SH-SY5Y (cell line): Measurements from ENCODE around the gene DNAJC8.

Experiments
- GATA2 ChIP-seq: IDR thresholded peaks from 2 replicates; pipeline ENCODE4 v1.6.1; 2011; ENCODE audit warnings: mild to moderate bottlenecking, low read depth, low read length
- GATA3 ChIP-seq: IDR thresholded peaks from 2 replicates; pipeline ENCODE4 v1.6.1; 2011; ENCODE audit warnings: low read depth, mild to moderate bottlenecking, low read length, moderate library complexity

DNA sequence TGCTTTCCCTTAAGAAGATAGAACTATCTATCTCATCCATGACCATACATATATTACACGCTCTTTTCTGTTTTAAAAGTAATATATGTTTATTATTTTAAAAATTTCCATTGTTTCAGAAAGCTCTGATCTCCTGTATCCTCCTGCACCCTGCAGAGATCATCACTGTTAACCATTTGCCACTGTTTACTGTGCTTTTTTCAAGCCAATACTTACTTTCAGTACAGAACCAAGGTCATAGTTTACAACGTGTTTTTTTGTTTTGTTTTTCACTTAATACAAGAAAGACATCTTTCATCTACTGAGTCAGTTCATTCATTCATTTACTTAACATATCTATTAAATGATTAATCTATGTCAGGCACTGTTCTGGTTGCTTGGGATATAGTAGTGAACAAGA lies 36.7 kb upstream of the DNAJC8 start:
- TF ChIP-seq GATA2 (no peak), GATA3 (no peak)
